Endothelial cell of hepatic sinusoid (primary cell): ENCODE measurements around the gene P2RY12.

Source experiments
- in situ Hi-C: cut with HindIII; loops from 2 replicates; pipeline ENCODE4 v1.10.0; 2017; ENCODE audit warnings: low sequenced_read_pairs

P2RY12 gene

DNA sequence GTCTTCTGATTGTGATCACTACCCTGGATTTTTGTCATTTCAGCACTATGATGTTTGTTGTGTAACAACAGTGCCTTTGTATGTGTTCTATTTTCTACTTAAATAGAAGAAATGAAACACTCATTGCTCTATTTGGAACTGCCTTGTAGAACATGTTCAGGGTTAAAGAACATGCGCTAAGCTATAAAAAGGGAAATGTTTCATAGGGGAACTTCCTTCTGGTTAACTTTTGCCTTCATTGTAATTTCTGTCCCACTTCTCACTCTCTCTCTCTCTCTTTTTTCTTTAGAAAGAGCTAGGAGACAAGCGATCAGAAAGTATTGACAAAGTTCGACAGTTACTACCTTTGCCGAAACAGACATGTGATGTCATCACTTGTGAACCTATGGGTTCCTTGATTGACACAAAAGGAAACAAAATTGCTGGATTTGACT lies at the start of gene P2RY12:
Gene P2RY12, minus strand, starts transcription at position 13 of the 434 bp plus-strand sequence. CDS start 45,908 bp downstream, outside the sequence.
- in situ Hi-C loops: no loop called here

DNA sequence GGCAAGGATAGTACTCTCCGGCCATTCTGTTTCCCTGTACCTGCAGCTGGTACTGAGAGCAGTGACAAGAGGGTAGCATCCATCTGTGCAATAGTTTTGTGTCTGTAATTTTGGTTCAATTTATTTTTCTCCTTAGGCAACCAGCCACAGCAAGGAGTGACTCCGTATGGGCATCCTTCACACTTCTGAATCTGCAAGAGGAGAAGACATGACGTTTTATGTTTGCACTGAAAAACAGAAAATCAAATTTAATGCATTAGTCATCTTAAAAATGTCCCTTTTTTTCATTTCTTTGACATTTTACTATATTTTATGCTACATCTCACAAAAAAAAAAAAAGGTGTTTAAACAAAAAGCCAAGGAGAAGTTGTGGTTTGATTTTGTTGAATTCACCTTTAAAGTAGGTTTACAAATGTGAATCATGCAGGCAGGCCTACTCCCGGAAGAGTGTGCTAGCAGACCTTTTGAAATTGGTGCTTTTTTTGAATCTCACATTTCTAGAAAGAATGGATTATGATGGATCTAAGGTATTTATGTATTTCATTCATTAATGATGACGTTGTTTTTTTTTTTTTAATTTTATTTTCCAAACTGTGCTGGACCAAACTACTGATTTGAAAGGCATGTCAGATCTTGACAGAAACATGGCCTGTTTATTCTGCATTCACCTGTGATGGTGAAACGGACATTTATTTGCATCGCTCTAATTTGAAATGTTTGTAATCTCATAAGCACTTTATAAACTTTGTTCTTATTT lies 48.2 kb upstream of the P2RY12 start:
- in situ Hi-C loops: no loop called here

DNA sequence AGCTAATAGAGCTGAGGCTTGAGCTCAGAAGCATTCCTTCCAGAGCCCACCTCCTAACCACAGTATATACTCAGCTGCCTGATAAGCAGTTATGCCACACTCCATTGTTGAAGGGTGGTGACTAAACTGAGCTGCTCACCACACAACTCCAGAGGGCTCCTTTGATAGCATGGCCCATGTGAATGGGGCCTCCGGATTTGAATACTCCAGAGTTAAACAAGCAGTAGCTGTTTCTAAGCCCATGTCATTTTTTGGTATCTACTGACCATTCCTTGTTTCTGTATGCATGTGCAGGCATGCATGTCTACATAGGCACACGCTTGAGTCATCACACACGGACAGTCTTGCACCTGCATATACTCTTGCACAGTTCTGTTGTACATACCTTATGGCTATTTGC lies 47.4 kb upstream of the P2RY12 start:
- in situ Hi-C loops: no loop called here

DNA sequence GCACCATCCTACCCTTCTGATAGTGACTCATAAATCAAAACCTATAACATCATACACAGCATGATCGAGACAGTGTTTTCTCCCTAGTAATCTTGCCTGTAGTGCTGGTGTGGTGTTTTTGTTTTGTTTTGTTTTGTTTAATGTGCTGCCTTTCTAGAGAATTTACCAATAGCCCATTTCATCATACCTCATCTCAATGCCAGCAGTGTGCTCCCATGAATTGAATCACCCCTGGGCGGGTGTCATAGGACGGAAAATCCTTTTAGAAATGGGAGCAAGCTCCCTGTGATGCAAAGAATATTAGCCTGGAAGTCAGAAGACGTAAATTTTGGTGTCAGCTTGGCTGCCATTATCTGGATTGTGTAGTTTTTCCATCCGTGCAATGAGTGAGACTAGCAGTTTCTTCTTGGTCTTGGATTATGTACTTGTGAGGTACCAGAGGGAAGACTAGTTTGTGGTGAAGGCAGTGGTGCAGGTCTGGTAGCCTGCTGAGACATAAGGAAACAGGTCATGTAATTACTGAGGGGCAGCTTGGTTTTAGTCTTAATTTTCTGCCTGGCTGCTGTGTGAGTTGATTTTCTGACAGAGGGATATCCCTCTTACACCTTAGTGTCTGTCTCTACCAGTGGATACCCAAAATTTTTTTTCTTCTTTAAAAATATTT lies 46.4 kb upstream of the P2RY12 start:
- in situ Hi-C loops: no loop called here

DNA sequence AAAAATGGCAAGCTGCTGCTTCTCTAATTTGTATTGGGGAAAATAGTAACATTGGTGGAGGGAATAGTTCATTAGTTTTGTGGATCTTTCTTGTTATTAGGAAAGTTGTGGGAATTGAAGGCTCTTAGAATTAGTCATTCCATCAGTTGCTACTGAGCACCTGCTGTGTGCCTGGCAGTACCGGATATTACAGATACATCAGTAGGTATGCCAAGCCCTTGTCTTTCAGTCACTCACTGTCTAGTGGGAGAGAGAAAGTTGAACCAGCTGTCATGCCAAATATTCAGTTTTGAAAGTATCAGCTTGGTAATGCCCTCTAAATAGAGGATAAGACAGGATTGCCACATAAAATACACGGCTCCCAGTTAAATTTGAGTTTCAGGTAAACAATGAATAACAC lies 43.8 kb upstream of the P2RY12 start:
- in situ Hi-C loops: no loop called here

DNA sequence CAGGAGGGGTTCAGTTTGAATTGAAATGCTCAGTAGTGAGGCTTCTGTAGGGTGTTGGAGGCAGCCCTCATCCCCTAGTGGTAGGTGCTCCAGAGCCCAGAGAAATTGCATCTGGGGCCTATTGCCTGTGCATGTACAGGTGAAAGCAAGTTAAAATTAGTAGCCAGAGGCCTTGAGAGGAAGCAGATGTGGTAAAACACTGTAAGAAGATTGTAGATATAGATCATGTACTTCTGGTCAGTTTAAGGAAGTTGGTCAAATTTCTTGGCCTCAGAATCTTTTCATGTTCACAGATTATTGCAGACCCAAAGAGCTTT lies 41.7 kb upstream of the P2RY12 start:
- in situ Hi-C loops: no loop called here

DNA sequence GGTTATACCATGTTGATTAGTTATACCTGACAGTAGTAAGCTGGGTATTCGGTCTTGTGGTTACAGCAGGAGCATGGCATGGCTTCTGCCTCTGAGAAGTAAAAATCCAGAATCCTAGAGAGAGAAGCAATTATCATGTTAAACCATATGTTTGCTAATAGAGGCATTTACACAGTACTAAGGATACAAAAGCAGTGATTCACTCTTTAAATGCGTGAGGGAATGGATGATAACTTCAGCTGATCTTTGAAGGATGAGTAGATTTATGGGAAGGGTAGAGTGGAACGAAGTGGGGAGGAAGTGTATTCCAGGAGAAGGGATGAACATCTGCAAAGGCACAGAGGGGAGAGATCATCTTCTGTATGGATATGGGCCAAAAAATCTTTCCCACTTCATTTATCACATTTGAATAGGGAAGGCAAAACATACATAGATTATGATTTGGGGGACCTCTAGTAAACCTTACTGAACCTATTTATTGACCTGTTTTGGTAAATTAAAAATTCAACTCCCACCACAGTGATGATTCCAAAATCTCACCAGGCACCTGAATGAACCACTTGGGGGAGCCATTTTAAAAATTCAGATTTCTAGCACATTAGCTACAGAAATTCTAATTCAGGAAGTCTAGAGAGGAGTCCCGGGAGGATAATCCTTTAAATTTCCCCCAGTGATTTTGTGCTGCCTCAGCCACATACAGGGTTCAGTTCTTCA lies 41.2 kb upstream of the P2RY12 start:
- in situ Hi-C loops: no loop called here

DNA sequence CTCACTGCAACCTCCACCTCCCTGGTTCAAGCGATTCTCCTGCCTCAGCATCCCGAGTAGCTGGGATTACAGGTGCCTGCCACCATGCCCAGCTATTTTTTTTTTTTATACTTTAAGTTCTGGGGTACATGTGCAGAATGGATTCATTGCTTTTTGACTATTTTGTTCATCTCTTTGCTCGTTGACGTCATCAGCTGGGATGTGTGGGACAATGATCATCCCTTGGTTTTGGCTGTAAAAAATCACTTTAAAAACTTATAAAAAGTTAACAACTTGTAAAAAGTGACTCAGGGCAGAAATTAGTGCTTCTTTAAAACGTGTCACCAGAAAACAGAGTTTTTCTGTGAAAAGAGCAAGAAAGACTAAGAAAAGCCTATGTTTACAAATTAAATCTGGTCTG lies 38.5 kb upstream of the P2RY12 start:
- in situ Hi-C loops: no loop called here

DNA sequence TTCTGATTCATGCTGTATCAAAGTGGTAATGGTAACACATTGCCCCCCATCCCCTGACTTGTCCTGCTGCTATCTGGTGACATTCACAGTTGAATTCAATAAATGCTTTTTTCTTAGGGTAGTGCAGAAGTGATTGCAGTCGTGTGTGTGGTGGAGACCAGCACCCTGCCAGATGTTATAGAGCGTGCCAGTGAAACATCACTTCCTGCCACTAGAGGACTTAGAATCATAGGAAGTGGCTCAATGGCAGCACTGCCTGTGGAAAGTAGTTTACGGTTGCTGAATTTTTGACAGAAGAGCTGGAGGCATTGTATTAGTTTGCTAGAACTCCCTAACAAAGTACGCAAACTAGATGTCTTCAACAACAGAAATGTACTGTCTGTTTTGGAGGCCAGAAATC lies 37.4 kb upstream of the P2RY12 start:
- in situ Hi-C loops: no loop called here

DNA sequence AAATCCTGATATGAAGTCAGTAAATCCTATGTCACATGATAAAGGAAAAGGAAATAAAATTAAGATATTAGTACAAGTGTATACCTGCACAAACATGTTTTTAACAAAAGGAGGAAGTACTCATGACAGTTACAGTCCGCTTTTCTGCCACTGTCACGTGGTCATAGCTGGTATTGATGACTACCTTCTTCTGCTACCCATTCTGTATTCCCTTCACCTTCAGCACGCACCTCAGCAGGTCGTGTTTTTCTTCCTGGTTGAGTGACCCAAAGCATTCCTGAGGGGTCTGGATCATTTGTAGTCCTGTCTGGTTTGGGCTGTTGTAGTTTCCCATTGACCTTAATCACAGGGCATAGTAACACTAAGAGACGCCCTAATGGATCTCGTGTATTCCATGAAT lies 35.3 kb upstream of the P2RY12 start:
- in situ Hi-C loops: no loop called here

DNA sequence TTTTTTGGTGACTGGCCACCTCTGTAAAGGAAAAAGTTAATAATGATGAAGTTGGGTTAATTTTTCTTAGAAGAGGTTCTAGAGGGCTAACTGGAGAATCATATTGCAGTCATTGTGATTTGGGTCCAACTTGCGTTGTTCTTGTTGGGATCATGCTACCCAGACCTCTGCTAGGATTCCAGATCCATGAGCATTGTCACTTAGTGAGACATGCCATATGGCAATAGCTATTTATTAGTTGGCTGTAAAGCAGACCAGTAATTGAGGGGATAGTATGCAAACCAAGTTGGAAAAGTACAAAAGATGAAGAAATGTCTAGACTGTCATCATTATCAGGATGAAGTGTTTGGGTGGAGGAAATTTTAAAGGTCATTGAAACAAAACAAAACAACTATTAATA lies 30.7 kb upstream of the P2RY12 start:
- in situ Hi-C loops: no loop called here

DNA sequence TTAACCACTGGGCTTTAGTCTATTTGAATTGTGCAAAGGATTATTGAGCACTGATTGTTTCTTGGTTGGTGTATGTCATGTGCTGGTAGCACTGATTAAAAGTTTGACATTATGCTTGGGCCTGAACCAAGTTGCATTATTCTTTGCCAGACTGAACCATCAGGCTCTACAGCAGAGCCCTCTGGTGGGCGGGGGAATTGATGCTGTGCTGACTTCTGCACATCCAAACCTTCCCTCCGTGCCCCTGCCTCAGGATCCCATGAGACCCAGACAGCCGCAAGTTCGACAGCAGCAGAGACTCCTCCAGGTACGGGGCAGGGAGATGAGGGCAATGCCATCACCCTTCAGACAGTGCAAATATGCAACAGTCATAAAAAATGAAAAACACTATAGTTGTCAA lies 28.4 kb upstream of the P2RY12 start:
- in situ Hi-C loops: no loop called here

DNA sequence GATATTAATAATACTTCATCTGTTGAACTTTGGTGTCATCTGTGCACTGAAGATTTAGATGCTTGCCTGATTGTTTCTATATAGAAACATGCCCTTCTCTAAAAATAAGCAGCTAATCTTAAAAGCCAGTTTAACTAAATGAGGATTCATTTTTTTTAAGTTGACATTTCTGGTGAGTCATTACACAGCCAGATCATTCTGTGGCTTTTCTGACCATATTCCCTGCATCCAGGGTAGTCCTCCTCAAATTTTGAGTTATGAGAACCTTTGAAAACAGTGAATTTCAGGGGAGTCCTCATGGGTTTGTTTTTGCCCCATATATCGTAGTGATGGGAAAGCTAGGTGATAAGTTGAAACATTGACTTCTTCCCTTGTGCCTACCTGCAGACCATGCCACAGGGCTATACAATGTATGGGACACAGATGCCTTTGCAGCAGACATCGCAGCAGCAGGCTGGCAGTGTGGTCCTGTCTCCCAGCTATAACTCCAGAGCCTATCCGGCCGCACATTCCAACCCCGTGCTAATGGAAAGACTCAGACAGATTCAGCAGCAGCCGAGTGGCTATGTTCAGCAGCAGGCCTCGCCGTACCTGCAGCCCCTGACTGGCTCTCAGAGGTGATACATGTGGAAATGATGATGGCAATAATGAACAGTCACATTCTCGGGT lies 26.5 kb upstream of the P2RY12 start:
- in situ Hi-C loops: no loop called here

DNA sequence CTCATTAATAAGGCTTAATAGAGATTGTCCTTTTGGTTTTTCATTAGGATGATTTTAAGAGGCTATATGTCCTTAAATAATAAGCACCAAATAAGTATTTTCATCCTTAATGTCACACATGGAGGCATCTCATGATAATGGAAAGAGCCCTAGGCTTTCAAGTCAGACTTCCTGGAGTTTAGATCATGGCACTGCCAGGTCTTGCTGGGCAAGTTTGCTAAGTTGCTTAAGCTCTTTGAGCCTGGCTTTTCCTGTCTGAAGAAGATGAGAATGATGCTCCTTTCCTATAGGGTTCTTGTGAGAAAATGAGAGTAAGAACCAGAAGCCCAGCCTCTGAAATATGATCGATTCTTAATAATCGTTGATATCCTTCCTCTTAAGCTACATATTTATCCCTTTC lies 23.4 kb upstream of the P2RY12 start:
- in situ Hi-C loops: no loop called here

DNA sequence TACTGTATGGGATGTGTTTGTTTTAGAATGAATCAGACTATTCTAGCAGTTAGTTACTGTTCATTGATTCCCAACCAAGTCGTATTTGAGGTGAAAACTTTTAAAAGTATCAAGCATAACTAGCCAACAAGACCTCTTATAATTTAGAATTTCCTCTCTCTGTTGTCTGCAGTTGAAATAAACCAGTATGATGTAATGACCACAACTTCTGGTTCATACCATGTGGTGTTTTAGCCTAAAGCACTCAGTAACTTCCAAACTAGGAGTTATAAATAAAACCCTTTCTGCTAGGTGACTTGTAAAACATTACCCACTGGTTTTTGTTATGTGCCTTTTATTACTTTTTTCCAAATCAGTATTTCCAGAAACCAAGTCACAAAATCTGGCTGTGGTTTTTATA lies 19.8 kb upstream of the P2RY12 start:
- in situ Hi-C loops: no loop called here

DNA sequence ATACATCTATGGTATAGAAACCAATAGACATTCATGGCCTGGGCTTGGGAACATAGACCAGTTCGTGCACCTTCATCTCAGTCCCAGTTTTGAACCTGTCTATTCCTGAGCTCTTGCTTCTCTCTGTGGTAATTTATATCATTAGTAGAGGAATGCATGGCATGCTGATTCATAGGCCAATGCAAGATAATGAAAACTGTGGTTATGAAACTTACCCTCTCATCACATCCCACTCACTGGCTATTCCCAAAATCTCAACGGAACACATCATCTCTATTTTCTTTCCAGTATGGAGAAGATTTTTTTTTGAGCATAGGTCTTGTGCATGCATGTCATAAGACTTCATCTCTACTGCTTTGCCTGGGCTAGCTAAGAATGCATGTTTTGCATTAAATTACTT lies 18.7 kb upstream of the P2RY12 start:
- in situ Hi-C loops: no loop called here

DNA sequence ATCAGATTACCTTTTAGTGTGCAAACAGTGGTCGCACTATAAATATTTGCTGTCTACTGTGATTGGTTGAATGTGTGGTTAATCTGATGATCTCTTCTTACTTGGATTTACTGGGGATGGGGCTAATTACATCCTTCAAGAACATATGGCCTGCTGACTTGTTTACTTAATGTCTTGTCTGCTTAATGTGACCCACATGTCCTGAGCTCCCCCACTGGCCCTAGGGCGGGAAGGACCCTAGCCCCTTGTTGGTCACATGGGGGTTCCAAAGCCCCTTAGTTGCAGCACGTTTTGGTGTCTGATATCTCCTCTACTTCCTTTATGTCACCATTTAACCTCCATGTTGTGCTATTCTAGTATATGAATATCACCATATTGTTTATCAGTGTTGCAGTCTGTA lies 17.8 kb upstream of the P2RY12 start:
- in situ Hi-C loops: no loop called here

DNA sequence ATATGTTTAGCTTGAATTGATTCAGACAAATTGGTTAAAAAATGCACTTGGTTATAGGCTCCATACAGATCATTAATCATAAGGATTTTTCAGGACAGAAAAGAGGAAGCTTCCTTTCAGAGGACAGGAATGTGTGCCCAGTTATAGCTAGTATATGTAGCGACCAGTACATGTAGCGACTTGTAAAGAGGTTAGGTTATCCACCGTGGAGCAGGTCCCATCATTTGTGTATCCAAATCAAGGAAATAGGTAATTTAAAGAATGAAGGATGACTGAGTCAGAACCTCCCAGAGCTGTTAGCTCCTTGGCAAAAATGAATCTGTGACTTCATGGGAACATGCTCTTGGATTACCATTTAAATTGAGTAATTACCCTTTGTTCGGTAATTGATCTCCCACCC lies 15.8 kb upstream of the P2RY12 start:
- in situ Hi-C loops: no loop called here

DNA sequence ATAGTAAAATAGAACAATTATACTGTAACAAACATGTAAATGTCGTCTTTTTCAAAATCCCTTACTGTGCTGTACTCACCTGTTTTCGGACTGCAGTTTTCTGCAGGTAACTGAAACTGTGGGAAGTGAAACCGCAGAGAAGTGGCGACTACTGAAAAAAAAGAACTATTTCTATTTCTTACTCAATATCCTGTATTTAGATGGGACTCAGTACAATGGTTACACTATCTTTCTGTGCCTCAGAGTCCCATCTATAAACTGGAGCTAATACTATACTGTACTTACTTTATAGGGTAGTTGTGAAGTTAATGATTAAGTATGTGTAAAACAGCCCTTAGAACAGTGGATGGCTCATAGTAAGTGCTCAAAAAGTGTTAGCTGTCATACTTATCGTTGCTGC lies 14.3 kb upstream of the P2RY12 start:
- in situ Hi-C loops: no loop called here

DNA sequence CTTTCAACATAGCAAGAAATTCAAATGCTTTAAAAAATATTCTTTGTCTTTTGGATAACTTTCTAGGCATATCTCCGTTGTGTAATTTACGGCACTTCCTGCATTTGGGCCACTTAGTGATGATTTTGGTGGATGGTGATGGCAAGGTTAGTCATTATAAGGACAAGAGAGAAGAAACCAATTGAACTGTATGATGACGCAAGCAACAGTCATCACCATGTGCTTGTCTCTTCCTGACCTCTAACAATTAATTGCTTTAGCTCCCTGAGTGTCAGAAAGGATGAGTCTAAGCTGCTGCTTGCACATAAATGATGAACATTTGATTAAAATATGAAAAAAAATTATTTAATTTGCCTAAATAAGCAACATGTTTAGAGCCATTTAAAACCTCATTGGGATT lies 11.3 kb upstream of the P2RY12 start:
- in situ Hi-C loops: no loop called here

DNA sequence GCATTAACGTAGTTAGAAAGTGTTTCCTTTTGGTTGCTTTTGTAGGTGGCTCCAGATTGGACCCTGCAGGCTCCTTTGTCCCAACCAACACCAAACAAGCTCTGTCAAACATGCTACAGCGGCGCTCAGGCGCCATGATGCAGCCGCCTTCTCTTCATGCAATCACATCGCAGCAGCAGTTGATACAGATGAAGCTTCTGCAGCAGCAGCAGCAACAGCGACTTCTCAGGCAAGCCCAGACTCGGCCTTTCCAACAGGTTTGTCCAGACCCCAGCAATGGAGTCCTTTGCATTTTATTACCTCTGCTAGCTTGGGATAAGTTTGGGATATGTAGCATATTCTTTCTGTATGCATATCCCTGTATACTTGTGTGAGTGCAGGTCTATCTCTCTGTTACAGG lies 10.1 kb upstream of the P2RY12 start:
- in situ Hi-C loops: no loop called here

DNA sequence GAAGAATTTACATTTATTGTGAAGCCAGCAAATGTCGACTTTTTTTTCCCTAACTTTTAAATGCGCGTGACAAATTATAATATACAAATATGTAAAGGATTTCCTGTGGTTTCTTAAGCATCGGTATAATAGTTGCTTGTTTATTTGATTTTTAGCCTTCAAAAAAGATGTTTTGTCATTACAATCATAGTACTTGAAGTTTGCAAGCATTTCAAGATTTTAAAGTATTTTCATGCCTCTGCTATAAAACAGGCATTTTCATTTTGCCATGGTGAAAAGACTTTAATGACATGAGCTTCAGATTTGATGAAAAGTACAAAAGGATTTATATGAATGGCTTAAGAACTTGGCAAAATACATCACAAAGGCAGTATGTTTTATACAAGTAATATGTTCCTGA lies 9.4 kb upstream of the P2RY12 start:
- in situ Hi-C loops: no loop called here
